HepG2 (cell line): ENCODE measurements around the gene NAB1. TPM values are rescaled to one million over a fixed set of nuclear protein-coding genes. Genes with fewer than 3 reads are reported as not detected.
A peak's percentile ranks its signal among the peaks of the same experiment; 100 is the strongest.

ENCODE experiments used
- ARID2 ChIP-seq: sonication (generic); formaldehyde crosslinking; IDR thresholded peaks from 2 replicates; pipeline ENCODE4 v1.8.1; 2022; ENCODE audit warnings: mild to moderate bottlenecking, missing genetic modification reagents, borderline replicate concordance
- ATAD3A ChIP-seq: sonication (generic); formaldehyde crosslinking; IDR thresholded peaks from 2 replicates; pipeline ENCODE4 v1.4.0; 2020; ENCODE audit warnings: missing genetic modification reagents
- CREB1 ChIP-seq, 2 experiments: fragments of 450-650 bp in 1 of 2; IDR thresholded peaks; 2 replicates each; pipeline ENCODE4 v1.6.1; 2016 to 2017; ENCODE audit warnings: control low read depth in 1 of 2, mild to moderate bottlenecking in 1 of 2, missing compliant biosample characterization in 1 of 2, missing genetic modification characterization in 1 of 2
- DNMT3B ChIP-seq: conservative IDR thresholded peaks from 2 replicates; pipeline ENCODE4 v1.6.1; 2016; ENCODE audit warnings: missing biosample characterization, control low read depth
- DR1 ChIP-seq: sonication (generic); formaldehyde crosslinking; IDR thresholded peaks from 2 replicates; pipeline ENCODE4 v1.8.0; 2021; ENCODE audit warnings: mild to moderate bottlenecking, missing genetic modification reagents, inconsistent platforms
- DZIP1 ChIP-seq: sonication (generic); formaldehyde crosslinking; IDR thresholded peaks from 2 replicates; pipeline ENCODE4 v1.5.0; 2020; ENCODE audit warnings: mild to moderate bottlenecking, missing genetic modification reagents
- GATAD1 ChIP-seq: IDR thresholded peaks from 2 replicates; pipeline ENCODE4 v1.6.1; 2016; ENCODE audit warnings: missing genetic modification reagents, missing compliant biosample characterization
- GATAD2A ChIP-seq: IDR thresholded peaks from 2 replicates; pipeline ENCODE4 v1.6.1; 2016
- IRF2 ChIP-seq: IDR thresholded peaks from 2 replicates; pipeline ENCODE4 v1.6.1; 2018; ENCODE audit warnings: missing genetic modification reagents, missing compliant biosample characterization
- KDM5B ChIP-seq: sonication (generic); formaldehyde crosslinking; IDR thresholded peaks from 2 replicates; pipeline ENCODE4 v1.4.0; 2020; ENCODE audit warnings: missing genetic modification reagents, mild to moderate bottlenecking, borderline replicate concordance
- KLF12 ChIP-seq: sonication (generic); formaldehyde crosslinking; IDR thresholded peaks from 2 replicates; pipeline ENCODE4 v1.4.0; 2020; ENCODE audit warnings: missing genetic modification reagents, borderline replicate concordance
- NFYB ChIP-seq: sonication (generic); formaldehyde crosslinking; IDR thresholded peaks from 2 replicates; pipeline ENCODE4 v1.4.0; 2020; ENCODE audit warnings: missing genetic modification reagents
- PHF20 ChIP-seq: sonication (generic); formaldehyde crosslinking; IDR thresholded peaks from 2 replicates; pipeline ENCODE4 v1.5.0; 2020; ENCODE audit warnings: mild to moderate bottlenecking, missing genetic modification reagents
- RARG ChIP-seq: sonication (generic); formaldehyde crosslinking; IDR thresholded peaks from 2 replicates; pipeline ENCODE4 v1.4.0; 2020; ENCODE audit warnings: low read depth, mild to moderate bottlenecking, missing genetic modification reagents
- SAP130 ChIP-seq: IDR thresholded peaks from 2 replicates; pipeline ENCODE4 v1.6.1; 2016; ENCODE audit warnings: low read depth
- TBL1XR1 ChIP-seq: fragments of 150-350 bp; IDR thresholded peaks from 2 replicates; pipeline ENCODE4 v1.6.1; 2014; ENCODE audit warnings: borderline replicate concordance, low read length; ENCODE audit not compliant: partially characterized antibody
- ZGPAT ChIP-seq: IDR thresholded peaks from 2 replicates; pipeline ENCODE4 v1.6.1; 2016; ENCODE audit warnings: mild to moderate bottlenecking
- ZNF205 ChIP-seq: IDR thresholded peaks from 2 replicates; pipeline ENCODE4 v1.6.1; 2018; ENCODE audit warnings: missing biosample characterization, missing genetic modification reagents
- ZNF331 ChIP-seq: sonication (generic); formaldehyde crosslinking; IDR thresholded peaks from 2 replicates; pipeline ENCODE4 v1.4.0; 2020; ENCODE audit warnings: missing genetic modification reagents
- ZNF546 ChIP-seq: sonication (generic); formaldehyde crosslinking; conservative IDR thresholded peaks from 2 replicates; pipeline ENCODE4 v1.8.1; 2023; ENCODE audit warnings: mild to moderate bottlenecking, missing genetic modification reagents
- ZNF703 ChIP-seq: sonication (generic); formaldehyde crosslinking; IDR thresholded peaks from 2 replicates; pipeline ENCODE4 v1.5.1; 2020; ENCODE audit warnings: missing genetic modification reagents, mild to moderate bottlenecking, moderate library complexity, borderline replicate concordance
- ZNF766 ChIP-seq: sonication (generic); formaldehyde crosslinking; IDR thresholded peaks from 2 replicates; pipeline ENCODE4 v1.5.0; 2020; ENCODE audit warnings: missing genetic modification reagents, borderline replicate concordance
- ZNF777 ChIP-seq: sonication (generic); formaldehyde crosslinking; IDR thresholded peaks from 2 replicates; pipeline ENCODE4 v1.4.0; 2020; ENCODE audit warnings: missing genetic modification reagents
- ZNF784 ChIP-seq: sonication (generic); formaldehyde crosslinking; IDR thresholded peaks from 2 replicates; pipeline ENCODE4 v1.5.1; 2020; ENCODE audit warnings: missing genetic modification reagents, mild to moderate bottlenecking, borderline replicate concordance
- ZSCAN9 ChIP-seq: IDR thresholded peaks from 2 replicates; pipeline ENCODE4 v1.6.1; 2016; ENCODE audit warnings: borderline replicate concordance
- ZUFSP ChIP-seq: sonication (generic); formaldehyde crosslinking; IDR thresholded peaks from 2 replicates; pipeline ENCODE4 v1.9.0; 2021; ENCODE audit warnings: missing genetic modification reagents, mild to moderate bottlenecking, borderline replicate concordance
- polyA plus RNA-seq, 8 experiments: library from polyadenylated mRNA; depleted of rRNA in 3 of 8; stranded (reverse) in 7 of 8; unstranded in 1 of 8; fragments of >200 nt; fragmentation: Illumina TruSeq in 4 of 8; extraction: Trizol in 4 of 8; gene quantifications; 2 replicates each; pipeline versions ENCODE4 v1.2.1 to v1.2.3, GENCODE V29; 2011 to 2016; ENCODE audit warnings: low read depth in 4 of 8, missing spikeins in 1 of 8, mixed read lengths in 1 of 8; ENCODE audit not compliant: insufficient read depth in 1 of 8
- total RNA-seq, 5 experiments: library from RNA; depleted of rRNA; stranded (reverse); fragments of >200 nt; fragmentation: Illumina TruSeq; extraction: Trizol; gene quantifications; 2 replicates each; pipeline ENCODE4 v1.2.3, GENCODE V29; 2016; ENCODE audit warnings: low read depth in 1 of 5

The NAB1 gene
- total and polyA plus RNA-seq, 2 of the 13 experiments (the other 11 are each of a cell fraction or from before 2014, with no cell fraction given): 24.5 to 46.0 TPM

GRCh38 chr2:190649798-190650390 is 1.0 kb downstream of the NAB1 start (continued):
- TF ChIP-seq DZIP1 (CRISPR knock-in tag): no peak
- 0 out of 2 replicates have a peak, but pooled peaks have one; percentile 12 for TF ChIP-seq ZNF546 (CRISPR knock-in tag)
- no peak for TF ChIP-seq IRF2 (CRISPR knock-in tag)
- no peak for TF ChIP-seq ATAD3A (CRISPR knock-in tag)
- 0 out of 2 replicates have a peak, but pooled peaks have one; percentile 23 for TF ChIP-seq ARID2 (CRISPR knock-in tag)
- no peak for TF ChIP-seq TBL1XR1
- no peak for TF ChIP-seq ZGPAT (CRISPR knock-in tag)
- TF ChIP-seq ZSCAN9 (CRISPR knock-in tag): no peak
- TF ChIP-seq ZNF205 (CRISPR knock-in tag): 0 out of 2 replicates have a peak, but pooled peaks have one; percentile 6
- TF ChIP-seq CREB1 (IDR thresholded peaks at IDR 0.05): peak; percentile 63
- peak; percentile 60 for TF ChIP-seq CREB1 (CRISPR knock-in tag; IDR thresholded peaks at IDR 0.05)
- TF ChIP-seq ZNF703: no peak
- 0 out of 2 replicates have a peak, but pooled peaks have one; percentile 27 for TF ChIP-seq GATAD1
- no peak for TF ChIP-seq ZNF331 (CRISPR knock-in tag)
- TF ChIP-seq KDM5B (CRISPR knock-in tag): no peak
- no peak for TF ChIP-seq ZNF777
- no peak for TF ChIP-seq PHF20 (CRISPR knock-in tag)
- TF ChIP-seq DR1 (CRISPR knock-in tag): no peak
- TF ChIP-seq ZUFSP (CRISPR knock-in tag): no peak
- 0 out of 2 replicates have a peak, but pooled peaks have one; percentile 12 for TF ChIP-seq GATAD2A (CRISPR knock-in tag)
- peak; percentile 17; the same call in 1 of the 2 replicates for TF ChIP-seq SAP130 (CRISPR knock-in tag)
- TF ChIP-seq NFYB (CRISPR knock-in tag): no peak
- no peak for TF ChIP-seq ZNF766 (CRISPR knock-in tag)
- TF ChIP-seq DNMT3B (CRISPR knock-in tag): no peak
- TF ChIP-seq ZNF784 (CRISPR knock-in tag): no peak
- no peak for TF ChIP-seq KLF12
- no peak for TF ChIP-seq RARG (CRISPR knock-in tag)
